Activated T-cell treated with anti-CD3 and anti-CD28 coated beads for 24 hours (primary cell): ENCODE data around the gene TBCK.

Experiments used
- DNase-seq: peaks from one replicate; pipeline ENCODE4 v3.0.0-alpha.2; 2020; ENCODE audit warnings: low read depth

Gene TBCK

GRCh38 chr4:106038908-106039307 is 277.1 kb downstream of the TBCK start:
- no peak for DNase-seq

- DNase-seq, result no peak
Observed at GRCh38 chr4:106038012-106038411, 278.0 kb downstream of the TBCK start.

- DNase-seq, result no peak
Observed at GRCh38 chr4:106036848-106037247, 279.2 kb downstream of the TBCK start.

GRCh38 chr4:106036334-106036733 is 279.7 kb downstream of the TBCK start:
- DNase-seq, result no peak

GRCh38 chr4:106035204-106035603 is 280.8 kb downstream of the TBCK start:
- DNase-seq, result no peak

GRCh38 chr4:106034751-106035150 is 281.3 kb downstream of the TBCK start:
- no peak for DNase-seq

- DNase-seq, result no peak
Observed at GRCh38 chr4:106034220-106034619, 281.8 kb downstream of the TBCK start.

GRCh38 chr4:106033469-106033868 is 282.5 kb downstream of the TBCK start:
- no peak for DNase-seq

GRCh38 chr4:106032851-106033286 is 283.1 kb downstream of the TBCK start:
- no peak for DNase-seq

- no peak for DNase-seq
Observed at GRCh38 chr4:106022454-106022853, 293.6 kb downstream of the TBCK start.

- no peak for DNase-seq
Observed at GRCh38 chr4:106021737-106022410, 294.1 kb downstream of the TBCK start.

- no peak for DNase-seq
Observed at GRCh38 chr4:106019771-106020170, 296.2 kb downstream of the TBCK start.

- no peak for DNase-seq
Observed at GRCh38 chr4:106017975-106018374, 298.0 kb downstream of the TBCK start.

- no peak for DNase-seq
Observed at GRCh38 chr4:106011387-106011786, 304.6 kb downstream of the TBCK start.

- DNase-seq, result no peak
Observed at GRCh38 chr4:106010761-106011160, 305.2 kb downstream of the TBCK start.

GRCh38 chr4:106002994-106003393 is 313.0 kb downstream of the TBCK start:
- DNase-seq, result no peak

- no peak for DNase-seq
Observed at GRCh38 chr4:105998171-105999063, 317.6 kb downstream of the TBCK start.

GRCh38 chr4:105996845-105997244 is 319.2 kb downstream of the TBCK start:
- no peak for DNase-seq

- DNase-seq, result no peak
Observed at GRCh38 chr4:105994841-105995501, 321.0 kb downstream of the TBCK start.

GRCh38 chr4:105994061-105994460 is 321.9 kb downstream of the TBCK start:
- DNase-seq, result no peak

- DNase-seq, result no peak
Observed at GRCh38 chr4:105992641-105993305, 323.2 kb downstream of the TBCK start.

- no peak for DNase-seq
Observed at GRCh38 chr4:105991726-105992125, 324.3 kb downstream of the TBCK start.
